PC-3 (cell line): ENCODE data around the gene SETD1A. TPM values are rescaled to one million over a fixed set of nuclear protein-coding genes. Genes with fewer than 3 reads are reported as not detected.

Source experiments
- ATAC-seq: fragments of 200-7000 bp; cut with Tn5 transposase; 2 replicates; pipeline ENCODE4 v1.9.1; 2020; ENCODE audit warnings: mild to moderate bottlenecking, moderate library complexity
- BruUV-seq: library from RNA; stranded (reverse); fragments of 400-500 nt; replicated peaks from 2 replicates; lab custom pipeline; 2021; lab: Mats Ljungman, UMichigan
- CTCF ChIA-PET: fragments of 300-600 bp; sonication (Branson Sonifier 250); formaldehyde crosslinking; loops from one replicate; lab custom pipeline; 2022; ENCODE audit warnings: antibody characterized with exemption; lab: Charles Lee
- POLR2A ChIA-PET: fragments of 300-600 bp; sonication (Branson Sonifier 250); formaldehyde crosslinking; loops from one replicate; lab custom pipeline; 2022; ENCODE audit warnings: antibody characterized with exemption; ENCODE audit not compliant: unreplicated experiment; lab: Charles Lee
- DNase-seq: peaks from one replicate; pipeline ENCODE4 v3.0.0-alpha.2; 2015
- H2AFZ ChIP-seq: fragments of 300-600 bp; sonication (generic); 2 replicates; pipeline ENCODE4 v1.6.0; 2016; ENCODE audit warnings: antibody characterized with exemption, low read length
- H3F3A ChIP-seq: fragments of 300-600 bp; sonication (generic); one replicate; pipeline ENCODE4 v1.6.0; 2017; ENCODE audit warnings: antibody characterized with exemption, low read length, control low read depth, mild to moderate bottlenecking; ENCODE audit not compliant: unreplicated experiment
- H3K27ac ChIP-seq: fragments of 300-600 bp; sonication (generic); 2 replicates; pipeline ENCODE4 v1.5.1; 2016; ENCODE audit warnings: mild to moderate bottlenecking, low read length
- H3K27me3 ChIP-seq: fragments of 300-600 bp; sonication (generic); 2 replicates; pipeline ENCODE4 v1.6.1; 2016; ENCODE audit warnings: low read length, mixed read lengths
- H3K36me3 ChIP-seq: fragments of 300-600 bp; sonication (generic); 2 replicates; pipeline ENCODE4 v1.6.1; 2016; ENCODE audit warnings: low read depth, mixed run types, low read length, mixed read lengths
- H3K4me1 ChIP-seq: fragments of 300-600 bp; sonication (generic); 2 replicates; pipeline ENCODE4 v1.5.1; 2016; ENCODE audit warnings: low read length; ENCODE audit not compliant: insufficient read depth
- H3K4me2 ChIP-seq: fragments of 300-600 bp; sonication (generic); 2 replicates; pipeline ENCODE4 v1.6.0; 2016; ENCODE audit warnings: low read length
- H3K4me3 ChIP-seq: fragments of 300-600 bp; sonication (generic); 2 replicates; pipeline ENCODE4 v1.5.1; 2016; ENCODE audit warnings: mild to moderate bottlenecking, low read length, mixed read lengths
- H3K79me2 ChIP-seq: fragments of 300-600 bp; sonication (generic); 2 replicates; pipeline ENCODE4 v1.6.1; 2017; ENCODE audit warnings: low read length, mixed read lengths
- H3K9ac ChIP-seq: fragments of 300-600 bp; sonication (generic); 2 replicates; pipeline ENCODE4 v1.6.0; 2016; ENCODE audit warnings: mild to moderate bottlenecking, low read length
- H3K9me2 ChIP-seq: fragments of 300-600 bp; sonication (generic); replicated peaks from 2 replicates; pipeline ENCODE4 v1.6.1; 2016; ENCODE audit warnings: mixed run types, low read length, mixed read lengths
- H3K9me3 ChIP-seq: fragments of 300-600 bp; sonication (generic); 2 replicates; pipeline ENCODE4 v1.6.1; 2016; ENCODE audit warnings: low read length, mixed read lengths
- H4K20me1 ChIP-seq: fragments of 300-600 bp; sonication (generic); 2 replicates; pipeline ENCODE4 v1.6.1; 2016; ENCODE audit warnings: low read length, mixed read lengths
- CTCF ChIP-seq: fragments of 300-600 bp; sonication (generic); conservative IDR thresholded peaks from 2 replicates; pipeline ENCODE4 v1.5.1; 2017; ENCODE audit warnings: antibody characterized with exemption, low read depth, mild to moderate bottlenecking, low read length
- EZH2 ChIP-seq: fragments of 300-600 bp; sonication (generic); IDR thresholded peaks from one replicate; pipeline ENCODE4 v1.6.1; 2017; ENCODE audit warnings: antibody characterized with exemption, mild to moderate bottlenecking, low read length; ENCODE audit not compliant: unreplicated experiment
- EZH2phosphoT487 ChIP-seq: fragments of 300-600 bp; sonication (generic); IDR thresholded peaks from 2 replicates; pipeline ENCODE4 v1.6.1; 2018; ENCODE audit warnings: mild to moderate bottlenecking, antibody characterized with exemption, low read length, borderline replicate concordance
- intact Hi-C: fragments of 100-400 bp; cut with micrococcal nuclease; formaldehyde crosslinking; loops from 2 replicates; pipeline ENCODE4 v1.9.0; 2023
- total RNA-seq: library from RNA; depleted of rRNA; stranded (reverse); fragments of >200 nt; gene quantifications from 2 replicates; pipeline ENCODE4 v1.2.3, GENCODE V29; 2014

Gene SETD1A
- total RNA-seq, 1 experiment from 2014 or later, result 7.9 TPM

- DNase-seq, result no peak
- Histone ChIP-seq H3F3A (no peaks in the 10 kb centered on the region), H3K9me2 (no peaks in the 10 kb centered on the region), H3K9me3 (no peaks in the 10 kb centered on the region), H2AFZ (no peak overlapping the region), H3K79me2 (no peaks in the 10 kb centered on the region), H3K9ac (no peak overlapping the region), H3K4me3 (no peak overlapping the region), H3K27ac (no peak overlapping the region), H3K4me2 (no peak overlapping the region), H4K20me1 (no peaks in the 10 kb centered on the region), H3K36me3 (no peaks in the 10 kb centered on the region; the same call in 1 of the 2 replicates), H3K27me3 (no peaks in the 10 kb centered on the region), H3K4me1 (peaks cover 7% of the 10 kb centered on the region; the same call in 1 of the 2 replicates)
- no peak for TF ChIP-seq CTCF
- no peak for TF ChIP-seq EZH2phosphoT487
- no peak for TF ChIP-seq EZH2
- ChIA-PET POLR2A (no interaction called here), CTCF (no interaction called here)
- no peak for ATAC-seq
- no TSS peak for BruUV-seq
- intact Hi-C loops, result loop anchor here (5.0 kb wide), 1 partner anchor 461 kb away; the partner anchor contains the start of gene ZNF843
These were observed 23.4 kb downstream of the SETD1A start for GRCh38 chr16:30980959-30981358.

GRCh38 chr16:30982548-30983288 lies 25.2 kb downstream of the SETD1A start:
- H3K9me3 ChIP-seq, result no peaks in the 10 kb centered on the region
- H3K9ac ChIP-seq, result no peak overlapping the region
- H3K4me1 ChIP-seq, result peaks cover 7% of the 10 kb centered on the region; the same call in 1 of the 2 replicates
- H3K79me2 ChIP-seq, result no peaks in the 10 kb centered on the region
- H3K4me2 ChIP-seq, result no peak overlapping the region
- H3K36me3 ChIP-seq, result no peaks in the 10 kb centered on the region; the same call in 1 of the 2 replicates
- H3K4me3 ChIP-seq, result no peak overlapping the region
- H4K20me1 ChIP-seq, result no peaks in the 10 kb centered on the region
- DNase-seq (no peak), ATAC-seq (no peak)
- no peak overlapping the region for H2AFZ ChIP-seq
- H3F3A ChIP-seq, result no peaks in the 10 kb centered on the region
- intact Hi-C loops, result loop anchor here (5.0 kb wide), 1 partner anchor 460 kb away; the partner anchor contains the start of gene ZNF843
- TF ChIP-seq CTCF (no peak), EZH2 (no peak), EZH2phosphoT487 (no peak)
- ChIA-PET CTCF (no interaction called here), POLR2A (no interaction called here)
- H3K9me2 ChIP-seq, result no peaks in the 10 kb centered on the region
- no peak overlapping the region for H3K27ac ChIP-seq
- H3K27me3 ChIP-seq, result no peaks in the 10 kb centered on the region
- BruUV-seq, result no TSS peak
